PC-3 (cell line): ENCODE measurements around the gene KRT6A. TPM values are rescaled to one million over a fixed set of nuclear protein-coding genes. Genes with fewer than 3 reads are reported as not detected.

Experiments
- ATAC-seq: fragments of 200-7000 bp; cut with Tn5 transposase; 2 replicates; pipeline ENCODE4 v1.9.1; 2020; ENCODE audit warnings: mild to moderate bottlenecking, moderate library complexity
- BruUV-seq: library from RNA; stranded (reverse); fragments of 400-500 nt; replicated peaks from 2 replicates; lab custom pipeline; 2021; lab: Mats Ljungman, UMichigan
- CTCF ChIA-PET: fragments of 300-600 bp; sonication (Branson Sonifier 250); formaldehyde crosslinking; loops from one replicate; lab custom pipeline; 2022; ENCODE audit warnings: antibody characterized with exemption; lab: Charles Lee
- POLR2A ChIA-PET: fragments of 300-600 bp; sonication (Branson Sonifier 250); formaldehyde crosslinking; loops from one replicate; lab custom pipeline; 2022; ENCODE audit warnings: antibody characterized with exemption; ENCODE audit not compliant: unreplicated experiment; lab: Charles Lee
- DNase-seq: peaks from one replicate; pipeline ENCODE4 v3.0.0-alpha.2; 2015
- H2AFZ ChIP-seq: fragments of 300-600 bp; sonication (generic); 2 replicates; pipeline ENCODE4 v1.6.0; 2016; ENCODE audit warnings: antibody characterized with exemption, low read length
- H3F3A ChIP-seq: fragments of 300-600 bp; sonication (generic); one replicate; pipeline ENCODE4 v1.6.0; 2017; ENCODE audit warnings: antibody characterized with exemption, low read length, control low read depth, mild to moderate bottlenecking; ENCODE audit not compliant: unreplicated experiment
- H3K27ac ChIP-seq: fragments of 300-600 bp; sonication (generic); 2 replicates; pipeline ENCODE4 v1.5.1; 2016; ENCODE audit warnings: mild to moderate bottlenecking, low read length
- H3K27me3 ChIP-seq: fragments of 300-600 bp; sonication (generic); 2 replicates; pipeline ENCODE4 v1.6.1; 2016; ENCODE audit warnings: low read length, mixed read lengths
- H3K36me3 ChIP-seq: fragments of 300-600 bp; sonication (generic); 2 replicates; pipeline ENCODE4 v1.6.1; 2016; ENCODE audit warnings: low read depth, mixed run types, low read length, mixed read lengths
- H3K4me1 ChIP-seq: fragments of 300-600 bp; sonication (generic); 2 replicates; pipeline ENCODE4 v1.5.1; 2016; ENCODE audit warnings: low read length; ENCODE audit not compliant: insufficient read depth
- H3K4me2 ChIP-seq: fragments of 300-600 bp; sonication (generic); 2 replicates; pipeline ENCODE4 v1.6.0; 2016; ENCODE audit warnings: low read length
- H3K4me3 ChIP-seq: fragments of 300-600 bp; sonication (generic); 2 replicates; pipeline ENCODE4 v1.5.1; 2016; ENCODE audit warnings: mild to moderate bottlenecking, low read length, mixed read lengths
- H3K79me2 ChIP-seq: fragments of 300-600 bp; sonication (generic); 2 replicates; pipeline ENCODE4 v1.6.1; 2017; ENCODE audit warnings: low read length, mixed read lengths
- H3K9ac ChIP-seq: fragments of 300-600 bp; sonication (generic); 2 replicates; pipeline ENCODE4 v1.6.0; 2016; ENCODE audit warnings: mild to moderate bottlenecking, low read length
- H3K9me2 ChIP-seq: fragments of 300-600 bp; sonication (generic); replicated peaks from 2 replicates; pipeline ENCODE4 v1.6.1; 2016; ENCODE audit warnings: mixed run types, low read length, mixed read lengths
- H3K9me3 ChIP-seq: fragments of 300-600 bp; sonication (generic); 2 replicates; pipeline ENCODE4 v1.6.1; 2016; ENCODE audit warnings: low read length, mixed read lengths
- H4K20me1 ChIP-seq: fragments of 300-600 bp; sonication (generic); 2 replicates; pipeline ENCODE4 v1.6.1; 2016; ENCODE audit warnings: low read length, mixed read lengths
- EZH2 ChIP-seq: fragments of 300-600 bp; sonication (generic); IDR thresholded peaks from one replicate; pipeline ENCODE4 v1.6.1; 2017; ENCODE audit warnings: antibody characterized with exemption, mild to moderate bottlenecking, low read length; ENCODE audit not compliant: unreplicated experiment
- EZH2phosphoT487 ChIP-seq: fragments of 300-600 bp; sonication (generic); IDR thresholded peaks from 2 replicates; pipeline ENCODE4 v1.6.1; 2018; ENCODE audit warnings: mild to moderate bottlenecking, antibody characterized with exemption, low read length, borderline replicate concordance
- intact Hi-C: fragments of 100-400 bp; cut with micrococcal nuclease; formaldehyde crosslinking; loops from 2 replicates; pipeline ENCODE4 v1.9.0; 2023
- total RNA-seq: library from RNA; depleted of rRNA; stranded (reverse); fragments of >200 nt; gene quantifications from 2 replicates; pipeline ENCODE4 v1.2.3, GENCODE V29; 2014
- TF ChIP-seq, protein P1 (sequence below): fragments of 300-600 bp; sonication (generic); conservative IDR thresholded peaks from 2 replicates; pipeline ENCODE4 v1.5.1; 2017; ENCODE audit warnings: antibody characterized with exemption, low read depth, mild to moderate bottlenecking, low read length

The KRT6A gene
- total RNA-seq, 1 experiment from 2014 or later: 46.3 TPM

DNA sequence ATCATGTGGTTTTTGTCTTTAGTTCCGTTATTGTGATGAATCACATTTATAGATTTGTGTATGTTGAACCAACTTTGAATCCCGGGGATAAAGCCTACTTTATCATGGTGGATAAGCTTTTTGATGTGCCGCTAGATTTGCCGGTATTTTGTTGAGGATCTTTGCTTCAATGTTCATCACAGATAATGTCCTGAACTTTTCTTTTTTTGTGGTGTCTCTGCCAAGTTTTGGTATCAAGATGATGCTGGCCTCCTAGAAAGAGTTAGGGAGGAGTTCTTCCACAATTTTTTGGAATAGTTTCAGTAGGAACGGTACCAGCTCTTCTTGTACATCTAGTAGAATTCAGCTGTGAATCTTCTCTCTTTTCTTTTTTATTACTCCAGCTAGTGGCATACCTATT lies 34.2 kb downstream of the KRT6A start:
- ATAC-seq: no peak
- H3K79me2 ChIP-seq: no peaks in the 10 kb centered on the region
- no peak for DNase-seq
- POLR2A ChIA-PET: no interaction called here
- H3K4me3 ChIP-seq: no peak overlapping the region
- H3K27me3 ChIP-seq: no peaks in the 10 kb centered on the region
- no peak overlapping the region for H2AFZ ChIP-seq
- no peaks in the 10 kb centered on the region for H3K9me2 ChIP-seq
- intact Hi-C loops: loop anchor here (10.0 kb wide), 1 partner anchor 64 kb away; no protein-coding TSS in a partner anchor
- no peaks in the 10 kb centered on the region for H4K20me1 ChIP-seq
- no peak overlapping the region for H3K4me2 ChIP-seq
- no peak overlapping the region for H3K27ac ChIP-seq
- no peaks in the 10 kb centered on the region for H3K36me3 ChIP-seq
- TF ChIP-seq EZH2 (no peak), EZH2phosphoT487 (no peak)
- TF ChIP-seq, protein P1, sequence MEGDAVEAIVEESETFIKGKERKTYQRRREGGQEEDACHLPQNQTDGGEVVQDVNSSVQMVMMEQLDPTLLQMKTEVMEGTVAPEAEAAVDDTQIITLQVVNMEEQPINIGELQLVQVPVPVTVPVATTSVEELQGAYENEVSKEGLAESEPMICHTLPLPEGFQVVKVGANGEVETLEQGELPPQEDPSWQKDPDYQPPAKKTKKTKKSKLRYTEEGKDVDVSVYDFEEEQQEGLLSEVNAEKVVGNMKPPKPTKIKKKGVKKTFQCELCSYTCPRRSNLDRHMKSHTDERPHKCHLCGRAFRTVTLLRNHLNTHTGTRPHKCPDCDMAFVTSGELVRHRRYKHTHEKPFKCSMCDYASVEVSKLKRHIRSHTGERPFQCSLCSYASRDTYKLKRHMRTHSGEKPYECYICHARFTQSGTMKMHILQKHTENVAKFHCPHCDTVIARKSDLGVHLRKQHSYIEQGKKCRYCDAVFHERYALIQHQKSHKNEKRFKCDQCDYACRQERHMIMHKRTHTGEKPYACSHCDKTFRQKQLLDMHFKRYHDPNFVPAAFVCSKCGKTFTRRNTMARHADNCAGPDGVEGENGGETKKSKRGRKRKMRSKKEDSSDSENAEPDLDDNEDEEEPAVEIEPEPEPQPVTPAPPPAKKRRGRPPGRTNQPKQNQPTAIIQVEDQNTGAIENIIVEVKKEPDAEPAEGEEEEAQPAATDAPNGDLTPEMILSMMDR: no peak
- H3K9me3 ChIP-seq: no peaks in the 10 kb centered on the region
- no peak overlapping the region for H3K9ac ChIP-seq
- BruUV-seq: no TSS peak
- CTCF ChIA-PET: no interaction called here
- peaks cover 24% of the 10 kb centered on the region for H3K4me1 ChIP-seq
- H3F3A ChIP-seq: no peaks in the 10 kb centered on the region

DNA sequence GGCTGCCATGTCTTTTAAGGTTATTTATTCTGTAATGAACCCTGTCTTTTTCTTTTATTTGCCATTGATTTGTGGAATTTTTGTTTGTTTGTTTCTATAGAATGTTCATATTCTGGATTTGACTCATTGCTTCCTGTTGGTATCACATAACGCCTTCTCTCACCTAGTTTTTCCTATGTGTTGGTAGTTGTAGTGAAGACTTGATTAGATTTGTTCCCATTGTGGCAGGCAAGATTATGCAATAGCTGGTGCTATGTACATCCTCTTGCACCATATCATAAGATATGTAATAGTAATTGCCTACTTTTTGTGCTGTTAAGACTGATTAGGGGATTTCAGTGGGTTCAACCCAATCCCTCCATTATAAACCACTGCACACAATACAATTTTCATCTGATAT lies 37.2 kb downstream of the KRT6A start:
- Histone ChIP-seq H3F3A (no peaks in the 10 kb centered on the region), H3K4me2 (no peak overlapping the region), H3K9me2 (no peaks in the 10 kb centered on the region), H3K79me2 (no peaks in the 10 kb centered on the region), H3K4me3 (no peak overlapping the region), H3K27me3 (no peaks in the 10 kb centered on the region), H2AFZ (no peak overlapping the region), H3K9ac (no peak overlapping the region), H4K20me1 (no peaks in the 10 kb centered on the region), H3K36me3 (no peaks in the 10 kb centered on the region), H3K9me3 (no peaks in the 10 kb centered on the region), H3K4me1 (peaks cover 34% of the 10 kb centered on the region), H3K27ac (no peak overlapping the region)
- no peak for TF ChIP-seq EZH2
- no peak for TF ChIP-seq EZH2phosphoT487
- TF ChIP-seq, protein P1: no peak
- DNase-seq: no peak
- BruUV-seq: no TSS peak
- intact Hi-C loops: loop anchor here (2.0 to 10.0 kb wide), 2 partner anchors 15 to 61 kb away; no protein-coding TSS in a partner anchor
- POLR2A ChIA-PET: no interaction called here
- no peak for ATAC-seq
- CTCF ChIA-PET: no interaction called here

DNA sequence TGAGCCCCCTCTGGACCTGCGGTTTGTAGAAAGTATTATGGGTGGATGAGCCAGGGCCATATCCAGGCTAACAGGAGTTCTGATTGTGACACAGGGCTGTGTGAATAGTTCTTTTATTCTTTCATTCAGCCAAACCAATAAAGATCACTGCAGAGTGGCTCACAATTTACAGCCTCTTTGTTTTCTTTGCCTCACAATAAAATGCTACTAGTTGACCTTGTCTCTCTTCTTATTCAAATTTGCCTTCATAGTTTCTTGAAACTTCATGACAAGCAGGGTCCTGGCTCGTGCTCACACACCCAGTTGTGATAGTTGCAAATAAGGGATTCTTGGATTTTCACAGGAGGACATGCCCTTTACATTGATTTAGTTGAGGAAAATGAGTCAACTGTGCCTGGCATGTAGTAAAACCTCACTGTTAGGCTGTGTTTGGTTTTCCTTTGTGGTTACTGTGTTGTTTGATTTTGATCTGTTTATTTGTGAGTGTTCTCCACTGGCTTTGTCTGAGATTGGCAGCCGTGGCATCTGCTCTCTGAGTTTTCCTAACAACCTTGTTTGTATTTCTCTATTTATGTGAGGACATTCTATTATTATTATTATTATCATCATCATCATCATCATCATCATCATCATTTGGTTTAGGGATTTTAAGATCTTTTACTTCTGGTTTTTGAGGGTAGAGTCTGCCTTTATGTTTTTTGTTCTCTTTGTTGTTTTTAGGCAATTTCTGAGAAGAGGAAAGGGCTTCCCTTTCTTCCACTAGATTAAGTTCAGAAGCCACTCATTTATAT lies 38.5 kb downstream of the KRT6A start:
- BruUV-seq: no TSS peak
- H3K9me3 ChIP-seq: no peaks in the 10 kb centered on the region
- no peaks in the 10 kb centered on the region for H3K36me3 ChIP-seq
- ChIA-PET POLR2A (interaction anchor here (0.7 kb wide), 1 partner anchor 319 kb away, joined by 9 read pairs; no protein-coding TSS in a partner anchor), CTCF (no interaction called here)
- no peak overlapping the region for H3K4me3 ChIP-seq
- intact Hi-C loops: loop anchor here (1.0 to 10.0 kb wide), 4 partner anchors 14 to 60 kb away; partner anchors contain the start of gene KRT75
- no peaks in the 10 kb centered on the region for H3K9me2 ChIP-seq
- H3K4me1 ChIP-seq: peaks cover 34% of the 10 kb centered on the region
- peak overlapping the region; percentile 42 for H3K9ac ChIP-seq
- peak; percentile 86 for DNase-seq
- H4K20me1 ChIP-seq: no peaks in the 10 kb centered on the region
- TF ChIP-seq EZH2 (no peak), EZH2phosphoT487 (no peak)
- TF ChIP-seq, protein P1: no peak
- no peak overlapping the region for H2AFZ ChIP-seq
- peak; percentile 94 for ATAC-seq
- peak overlapping the region; percentile 92 for H3K27ac ChIP-seq
- no peaks in the 10 kb centered on the region for H3K27me3 ChIP-seq
- H3F3A ChIP-seq: no peaks in the 10 kb centered on the region
- peak overlapping the region; percentile 78 for H3K4me2 ChIP-seq
- no peaks in the 10 kb centered on the region for H3K79me2 ChIP-seq
